Adrenal gland (tissue), 5 donors: ENCODE data around the gene CRYBG2.

ENCODE experiments used
- POLR2A ChIP-seq, 2 donors: fragments of 450-650 bp; IDR thresholded peaks; one replicate each; pipeline ENCODE4 v1.6.1; 2017; ENCODE audit warnings: antibody characterized with exemption in 2 of 2, mild to moderate bottlenecking in 2 of 2, moderate library complexity in 1 of 2
- TF ChIP-seq, protein P1 (sequence below), 6 experiments: fragments of 450-650 bp in 4 of 6; fragments of 200-600 bp in 2 of 6; sonication (generic) in 1 of 6; IDR thresholded peaks; 1 replicate in 5 of 6; 2 replicates in 1 of 6; pipeline versions ENCODE4 v1.5.1 to v1.8.0; 2016 to 2021; ENCODE audit warnings: antibody characterized with exemption in 6 of 6, mild to moderate bottlenecking in 2 of 6, moderate library complexity in 1 of 6
- donor health status: DM: no; HTN: no; CAD: no.

DNA sequence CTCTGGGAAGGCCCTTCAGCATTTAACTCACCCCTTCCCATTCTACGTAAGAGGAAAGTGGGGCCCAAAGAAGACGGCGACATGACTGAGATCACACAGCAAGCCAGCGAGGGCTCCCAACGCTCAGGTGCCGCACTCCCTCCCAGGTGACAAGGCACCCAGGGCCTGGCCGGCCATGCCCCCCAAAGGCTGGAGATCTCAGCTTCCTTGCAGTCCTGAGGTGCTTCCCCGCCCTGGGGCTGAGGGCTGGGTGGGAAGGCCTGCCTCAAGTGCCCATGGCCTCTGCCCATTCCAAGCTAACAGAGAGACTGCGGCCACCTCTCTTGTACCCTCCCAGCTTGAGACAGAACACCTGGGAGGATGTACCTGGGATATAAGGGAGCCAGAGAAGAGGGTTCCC is 1.0 kb upstream of the CRYBG2 start:
- no peak for TF ChIP-seq POLR2A (IDR thresholded peaks at IDR 0.05)
- TF ChIP-seq, protein P1, sequence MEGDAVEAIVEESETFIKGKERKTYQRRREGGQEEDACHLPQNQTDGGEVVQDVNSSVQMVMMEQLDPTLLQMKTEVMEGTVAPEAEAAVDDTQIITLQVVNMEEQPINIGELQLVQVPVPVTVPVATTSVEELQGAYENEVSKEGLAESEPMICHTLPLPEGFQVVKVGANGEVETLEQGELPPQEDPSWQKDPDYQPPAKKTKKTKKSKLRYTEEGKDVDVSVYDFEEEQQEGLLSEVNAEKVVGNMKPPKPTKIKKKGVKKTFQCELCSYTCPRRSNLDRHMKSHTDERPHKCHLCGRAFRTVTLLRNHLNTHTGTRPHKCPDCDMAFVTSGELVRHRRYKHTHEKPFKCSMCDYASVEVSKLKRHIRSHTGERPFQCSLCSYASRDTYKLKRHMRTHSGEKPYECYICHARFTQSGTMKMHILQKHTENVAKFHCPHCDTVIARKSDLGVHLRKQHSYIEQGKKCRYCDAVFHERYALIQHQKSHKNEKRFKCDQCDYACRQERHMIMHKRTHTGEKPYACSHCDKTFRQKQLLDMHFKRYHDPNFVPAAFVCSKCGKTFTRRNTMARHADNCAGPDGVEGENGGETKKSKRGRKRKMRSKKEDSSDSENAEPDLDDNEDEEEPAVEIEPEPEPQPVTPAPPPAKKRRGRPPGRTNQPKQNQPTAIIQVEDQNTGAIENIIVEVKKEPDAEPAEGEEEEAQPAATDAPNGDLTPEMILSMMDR (IDR thresholded peaks at IDR 0.05) = no peak
